Endothelial cell of umbilical vein (primary cell): Measurements from ENCODE around the gene SCN9A.

Experiments used
- EZH2 ChIP-seq: IDR thresholded peaks from 2 replicates; pipeline ENCODE4 v1.6.1; 2012; ENCODE audit warnings: borderline replicate concordance, low read depth, mild to moderate bottlenecking, moderate library complexity, low read length, inconsistent platforms; ENCODE audit not compliant: severe bottlenecking
- GATA2 ChIP-seq: IDR thresholded peaks from 2 replicates; pipeline ENCODE4 v1.7.0; 2011; ENCODE audit warnings: low read depth, mild to moderate bottlenecking, moderate library complexity, mixed read lengths, low read length; ENCODE audit not compliant: insufficient read length, insufficient read depth
- POLR2A ChIP-seq: IDR thresholded peaks from 2 replicates; pipeline ENCODE4 v1.6.1; 2012; ENCODE audit warnings: low read depth, mild to moderate bottlenecking, control low read depth, low read length
- POLR2AphosphoS5 ChIP-seq: IDR thresholded peaks from 2 replicates; pipeline ENCODE4 v1.6.1; 2012; ENCODE audit warnings: low read depth, mild to moderate bottlenecking, control low read depth, low read length, moderate library complexity; ENCODE audit not compliant: insufficient read depth
- TF ChIP-seq, protein P1 (sequence below), 2 donors: IDR thresholded peaks; 1 replicate in 1 of 2; 2 replicates in 1 of 2; pipeline ENCODE4 v1.5.1; 2011; ENCODE audit warnings: low read length in 2 of 2, mild to moderate bottlenecking in 2 of 2, moderate library complexity in 2 of 2, control low read depth in 1 of 2, inconsistent platforms in 1 of 2, low read depth in 1 of 2; ENCODE audit not compliant: insufficient read depth in 1 of 2; ENCODE audit errors: extremely low read depth in 1 of 2

DNA sequence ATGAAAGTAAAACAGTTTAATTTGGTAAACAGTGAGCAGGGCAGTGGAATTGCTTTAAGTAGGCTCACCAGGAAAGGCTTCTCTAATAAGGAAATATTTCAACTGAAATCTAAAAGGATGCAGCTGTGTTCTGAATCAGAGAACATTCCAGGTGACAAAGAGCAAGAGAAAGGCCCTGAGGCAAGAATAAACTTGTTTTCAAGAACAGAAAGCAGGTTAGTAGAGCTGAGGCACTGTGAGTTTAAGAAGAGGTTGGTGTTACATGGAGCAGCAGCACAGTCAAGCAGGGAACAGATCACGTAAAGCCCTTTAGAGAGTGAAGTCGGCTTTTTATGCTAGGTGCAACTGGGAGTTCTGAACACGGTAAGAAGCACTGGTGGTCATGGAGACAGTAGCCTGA is 191.0 kb downstream of the SCN9A start:
- TF ChIP-seq, protein P1, sequence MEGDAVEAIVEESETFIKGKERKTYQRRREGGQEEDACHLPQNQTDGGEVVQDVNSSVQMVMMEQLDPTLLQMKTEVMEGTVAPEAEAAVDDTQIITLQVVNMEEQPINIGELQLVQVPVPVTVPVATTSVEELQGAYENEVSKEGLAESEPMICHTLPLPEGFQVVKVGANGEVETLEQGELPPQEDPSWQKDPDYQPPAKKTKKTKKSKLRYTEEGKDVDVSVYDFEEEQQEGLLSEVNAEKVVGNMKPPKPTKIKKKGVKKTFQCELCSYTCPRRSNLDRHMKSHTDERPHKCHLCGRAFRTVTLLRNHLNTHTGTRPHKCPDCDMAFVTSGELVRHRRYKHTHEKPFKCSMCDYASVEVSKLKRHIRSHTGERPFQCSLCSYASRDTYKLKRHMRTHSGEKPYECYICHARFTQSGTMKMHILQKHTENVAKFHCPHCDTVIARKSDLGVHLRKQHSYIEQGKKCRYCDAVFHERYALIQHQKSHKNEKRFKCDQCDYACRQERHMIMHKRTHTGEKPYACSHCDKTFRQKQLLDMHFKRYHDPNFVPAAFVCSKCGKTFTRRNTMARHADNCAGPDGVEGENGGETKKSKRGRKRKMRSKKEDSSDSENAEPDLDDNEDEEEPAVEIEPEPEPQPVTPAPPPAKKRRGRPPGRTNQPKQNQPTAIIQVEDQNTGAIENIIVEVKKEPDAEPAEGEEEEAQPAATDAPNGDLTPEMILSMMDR (IDR thresholded peaks at IDR 0.05; ENCODE audit: extremely low read depth in 1 of 2, insufficient read depth in 1 of 2, low read depth in 1 of 2, low read length in 2 of 2) = no peak
- TF ChIP-seq POLR2AphosphoS5 = no peak
- TF ChIP-seq POLR2A = no peak
- no peak for TF ChIP-seq EZH2
- no peak for TF ChIP-seq GATA2
